H1 (cell line): ENCODE measurements around the gene ATG2B. TPM values are rescaled to one million over a fixed set of nuclear protein-coding genes. Genes with fewer than 3 reads are reported as not detected.

Source experiments
- CTCF ChIA-PET: fragments of 300-600 bp; sonication (Branson Sonifier 250); formaldehyde crosslinking; loops from one replicate; lab custom pipeline; 2021; ENCODE audit not compliant: partially characterized antibody; lab: Charles Lee
- POLR2A ChIA-PET: fragments of 300-600 bp; sonication (Branson Sonifier 250); formaldehyde crosslinking; loops from one replicate; lab custom pipeline; 2021; ENCODE audit warnings: inconsistent platforms; ENCODE audit not compliant: partially characterized antibody; lab: Charles Lee
- DNase-seq, 2 experiments: peaks; one replicate each; pipeline versions ENCODE4 v3.0.0 to v3.0.0-alpha.2; 2010 to 2022; ENCODE audit warnings: low spot score in 2 of 2, low read depth in 1 of 2, mixed read lengths in 1 of 2
- FAIRE-seq: peaks from 2 replicates; lab custom pipeline; 2011; peaks lifted over from hg19 to GRCh38; lab: Jason Lieb, UNC
- H2AFZ ChIP-seq: 2 replicates; pipeline ENCODE4 v1.8.1; 2012; ENCODE audit warnings: low read length, inconsistent platforms
- H2AK5ac ChIP-seq: 2 replicates; pipeline ENCODE4 v1.6.1; 2013; ENCODE audit warnings: low read depth, low read length
- H2BK120ac ChIP-seq: replicated peaks from 2 replicates; pipeline ENCODE3; 2013; ENCODE audit warnings: low read depth, low read length, inconsistent platforms
- H2BK12ac ChIP-seq: 2 replicates; pipeline ENCODE4 v1.6.1; 2013; ENCODE audit warnings: low read depth, low read length
- H2BK15ac ChIP-seq: 2 replicates; pipeline ENCODE4 v1.6.1; 2013; ENCODE audit warnings: low read length
- H2BK20ac ChIP-seq: 2 replicates; pipeline ENCODE4 v1.6.1; 2013; ENCODE audit warnings: low read length
- H2BK5ac ChIP-seq: 2 replicates; pipeline ENCODE4 v1.6.1; 2013; ENCODE audit warnings: low read depth, low read length
- H3K14ac ChIP-seq: 2 replicates; pipeline ENCODE4 v1.6.1; 2013; ENCODE audit warnings: inconsistent platforms; ENCODE audit not compliant: insufficient read length
- H3K18ac ChIP-seq: 2 replicates; pipeline ENCODE4 v1.6.1; 2013; ENCODE audit warnings: low read length; ENCODE audit errors: extremely low read depth
- H3K23ac ChIP-seq: 2 replicates; pipeline ENCODE4 v1.6.1; 2013; ENCODE audit warnings: inconsistent platforms; ENCODE audit not compliant: insufficient read length
- H3K23me2 ChIP-seq: 2 replicates; pipeline ENCODE4 v1.6.1; 2013; ENCODE audit warnings: low read depth, low read length
- H3K27ac ChIP-seq: 2 replicates; pipeline ENCODE4 v1.6.1; 2011; ENCODE audit warnings: low read depth, low read length, inconsistent platforms
- H3K27me3 ChIP-seq, 4 experiments: replicated peaks in 1 of 4; 1 replicate in 1 of 4; 2 replicates in 3 of 4; pipeline versions ENCODE4 v1.6.1 to v1.8.1; 2011 to 2013; ENCODE audit warnings: low read length in 3 of 4, mild to moderate bottlenecking in 3 of 4, inconsistent platforms in 2 of 4, mixed read lengths in 2 of 4, moderate library complexity in 1 of 4; ENCODE audit not compliant: control insufficient read depth in 3 of 4, insufficient read depth in 3 of 4; ENCODE audit errors: extremely low read depth in 1 of 4
- H3K36me3 ChIP-seq, 4 experiments: 2 replicates each; pipeline versions ENCODE4 v1.6.1 to v1.8.1; 2011 to 2013; ENCODE audit warnings: mild to moderate bottlenecking in 4 of 4, low read length in 3 of 4, moderate library complexity in 2 of 4, control low read depth in 1 of 4, inconsistent platforms in 1 of 4; ENCODE audit not compliant: insufficient read depth in 4 of 4, control insufficient read depth in 2 of 4
- H3K4ac ChIP-seq: replicated peaks from 2 replicates; pipeline ENCODE3; 2013; ENCODE audit warnings: low read length, low read depth, mixed read lengths, inconsistent platforms; ENCODE audit not compliant: insufficient read length
- H3K4me1 ChIP-seq, 4 experiments: replicated peaks in 1 of 4; 1 replicate in 1 of 4; 2 replicates in 3 of 4; pipeline versions ENCODE4 v1.6.1 to v1.8.1; 2011 to 2013; ENCODE audit warnings: low read length in 3 of 4, inconsistent platforms in 2 of 4, mixed read lengths in 1 of 4; ENCODE audit not compliant: insufficient read depth in 4 of 4, control insufficient read depth in 3 of 4
- H3K4me2 ChIP-seq, 2 experiments: 2 replicates each; pipeline versions ENCODE4 v1.6.1 to v1.8.1; 2011 to 2013; ENCODE audit warnings: low read depth in 2 of 2, low read length in 2 of 2, control low read depth in 1 of 2, inconsistent platforms in 1 of 2, mild to moderate bottlenecking in 1 of 2; ENCODE audit not compliant: insufficient read depth in 1 of 2
- H3K4me3 ChIP-seq, 4 experiments: fragments of 200-600, 300-600 bp in 1 of 4; sonication (generic), shearing (Covaris generic), sonication (Bioruptor Twin) in 1 of 4; 2 replicates each; pipeline versions ENCODE4 v1.5.1 to v1.8.1; 2011 to 2016; ENCODE audit warnings: low read length in 4 of 4, low read depth in 3 of 4, control low read depth in 2 of 4, inconsistent platforms in 2 of 4, mild to moderate bottlenecking in 2 of 4, mixed read lengths in 1 of 4, moderate library complexity in 1 of 4; ENCODE audit not compliant: insufficient read depth in 2 of 4; ENCODE audit errors: extremely low read depth in 1 of 4
- H3K56ac ChIP-seq: replicated peaks from 2 replicates; pipeline ENCODE3; 2013; ENCODE audit warnings: low read depth, mild to moderate bottlenecking, mixed read lengths, low read length, inconsistent platforms; ENCODE audit not compliant: insufficient read length
- H3K79me1 ChIP-seq: 2 replicates; pipeline ENCODE4 v1.6.1; 2013; ENCODE audit warnings: low read depth, low read length, control low read depth
- H3K79me2 ChIP-seq, 2 experiments: 2 replicates each; pipeline versions ENCODE4 v1.6.1 to v1.8.1; 2012 to 2013; ENCODE audit warnings: low read length in 2 of 2, mild to moderate bottlenecking in 2 of 2, inconsistent platforms in 1 of 2; ENCODE audit not compliant: insufficient read depth in 2 of 2, control insufficient read depth in 1 of 2
- H3K9ac ChIP-seq, 4 experiments: replicated peaks in 1 of 4; 1 replicate in 1 of 4; 2 replicates in 3 of 4; pipeline versions ENCODE4 v1.6.1 to v1.8.1; 2011 to 2013; ENCODE audit warnings: low read depth in 3 of 4, low read length in 3 of 4, control low read depth in 2 of 4, mild to moderate bottlenecking in 2 of 4, moderate library complexity in 2 of 4, inconsistent platforms in 1 of 4; ENCODE audit errors: extremely low read depth in 1 of 4
- H3K9me3 ChIP-seq, 2 experiments: 2 replicates each; pipeline versions ENCODE4 v1.6.1 to v1.8.1; 2012 to 2013; ENCODE audit warnings: mild to moderate bottlenecking in 2 of 2, moderate library complexity in 2 of 2, control low read depth in 1 of 2, inconsistent platforms in 1 of 2, low read depth in 1 of 2, low read length in 1 of 2, mixed read lengths in 1 of 2; ENCODE audit not compliant: insufficient read depth in 2 of 2
- H4K20me1 ChIP-seq, 2 experiments: replicated peaks in 1 of 2; 2 replicates each; pipeline versions ENCODE3 to v1.8.1; 2011 to 2013; ENCODE audit warnings: inconsistent platforms in 2 of 2, low read length in 2 of 2, mild to moderate bottlenecking in 1 of 2; ENCODE audit not compliant: insufficient read depth in 2 of 2, control insufficient read depth in 1 of 2
- H4K5ac ChIP-seq: 2 replicates; pipeline ENCODE4 v1.6.1; 2013; ENCODE audit warnings: low read length, low read depth, mixed read lengths, inconsistent platforms; ENCODE audit not compliant: insufficient read length
- H4K8ac ChIP-seq: 2 replicates; pipeline ENCODE4 v1.8.0; 2013; ENCODE audit warnings: mild to moderate bottlenecking, moderate library complexity, low read length, inconsistent platforms; ENCODE audit not compliant: insufficient read depth; ENCODE audit errors: extremely low read depth
- H4K91ac ChIP-seq: replicated peaks from 2 replicates; pipeline ENCODE3; 2013; ENCODE audit warnings: low read length, mixed read lengths, inconsistent platforms; ENCODE audit not compliant: insufficient read length
- CHD1 ChIP-seq: IDR thresholded peaks from 2 replicates; pipeline ENCODE4 v1.6.1; 2012; ENCODE audit warnings: low read depth, low read length, improper control_type of control experiment
- FOSL1 ChIP-seq: IDR thresholded peaks from 2 replicates; pipeline ENCODE4 v1.6.1; 2011; ENCODE audit warnings: mild to moderate bottlenecking, low read depth, low read length, moderate library complexity; ENCODE audit not compliant: insufficient read depth
- GTF2F1 ChIP-seq: IDR thresholded peaks from 2 replicates; pipeline ENCODE4 v1.6.1; 2012; ENCODE audit warnings: low read depth, low read length, improper control_type of control experiment, borderline replicate concordance
- WGBS, 2 experiments: shearing (Covaris generic) in 1 of 2; methylation state at CpG; one replicate each; pipeline versions ENCODE4 v1.1.6 to v1.1.7; 2013 to 2015; ENCODE audit warnings: low lambda C conversion rate in 2 of 2, mixed read lengths in 2 of 2, inconsistent platforms in 1 of 2, low coverage in 1 of 2, missing lambda C conversion rate in 1 of 2; ENCODE audit not compliant: insufficient replicate concordance in 2 of 2, insufficient coverage in 1 of 2, insufficient read length in 1 of 2; ENCODE audit errors: extremely low coverage in 1 of 2, missing lambda C conversion rate in 1 of 2; 5-methylcytosine and 5-hydroxymethylcytosine counted together
- polyA plus RNA-seq, 7 experiments: library from polyadenylated mRNA; depleted of rRNA in 3 of 7; stranded (reverse) in 5 of 7; unstranded in 2 of 7; fragments of >200 nt in 5 of 7; fragments of 200-250 nt in 2 of 7; gene quantifications; 1 replicate in 5 of 7; 2 replicates in 1 of 7; 4 replicates in 1 of 7; pipeline versions ENCODE4 v1.2.1 to v1.2.3, GENCODE V29; 2011 to 2013; ENCODE audit warnings: missing spikeins in 2 of 7, mixed read lengths in 2 of 7
- total RNA-seq: library from RNA; stranded (reverse); fragmentation: NEBNext Ultra II Directional; extraction: Animal tissue kit (Norgen Biotek cat#: 25700); gene quantifications from 2 replicates; pipeline ENCODE4 v1.2.1, GENCODE V29; 2021

The ATG2B gene
- total and polyA plus RNA-seq, 2 of the 8 experiments (the other 6 are each of a cell fraction or from before 2014, with no cell fraction given), result 4.6 to 14.4 TPM

GRCh38 chr14:96242126-96242525 lies 121.0 kb downstream of the ATG2B start:
- no peak overlapping the region for H3K23ac ChIP-seq
- TF ChIP-seq CHD1 (no peak), FOSL1 (no peak), GTF2F1 (no peak)
- TF ChIP-seq, all 59 proteins: peak for 0
- H3K79me1 ChIP-seq, result no peaks in the 10 kb centered on the region
- no peaks in the 10 kb centered on the region for H4K20me1 ChIP-seq
- H3K79me2 ChIP-seq, result no peaks in the 10 kb centered on the region
- H3K9me3 ChIP-seq, result peaks cover 3 to 16% of the 10 kb centered on the region in 2 experiments; a peak in 3 of 4 replicates
- H2BK15ac ChIP-seq, result no peak overlapping the region
- no peak overlapping the region for H4K91ac ChIP-seq
- no peak overlapping the region for H3K4me3 ChIP-seq
- H2AK5ac ChIP-seq, result no peak overlapping the region
- WGBS, 2 experiments, result 84% methylated on average over 10 of the region's 10 CpGs; no CpG with 5 or more reads in 1 of the 2 experiments
- no peak for DNase-seq
- no peak overlapping the region for H2BK120ac ChIP-seq
- no peak overlapping the region for H3K27ac ChIP-seq
- POLR2A ChIA-PET, result no interaction called here
- no peaks in the 10 kb centered on the region for H3K36me3 ChIP-seq
- H4K8ac ChIP-seq, result no peak overlapping the region
- H3K23me2 ChIP-seq, result no peaks in the 10 kb centered on the region
- H2BK20ac ChIP-seq, result no peak overlapping the region
- H3K14ac ChIP-seq, result no peak overlapping the region
- no peaks in the 10 kb centered on the region for H3K27me3 ChIP-seq
- H2BK5ac ChIP-seq, result no peak overlapping the region
- no peak overlapping the region for H2BK12ac ChIP-seq
- no peak overlapping the region for H2AFZ ChIP-seq
- H3K56ac ChIP-seq, result no peak overlapping the region
- H3K9ac ChIP-seq, result no peak overlapping the region
- H3K4me2 ChIP-seq, result no peak overlapping the region
- H3K4ac ChIP-seq, result no peak overlapping the region
- FAIRE-seq, result no peak
- CTCF ChIA-PET, result interaction anchor here (1.0 to 1.6 kb wide), 2 partner anchors 21 to 141 kb away, joined by 3 to 4 read pairs; no protein-coding TSS in a partner anchor
- H4K5ac ChIP-seq, result no peak overlapping the region
- no peaks in the 10 kb centered on the region for H3K4me1 ChIP-seq
- no peak overlapping the region for H3K18ac ChIP-seq
